HG03520 (cell line): ENCODE results near the gene ATXN7L1.

Experiments used
- ATAC-seq: cut with Tn5 transposase; IDR thresholded peaks from one replicate; pipeline ENCODE4 v1.9.1; 2021; ENCODE audit warnings: mild to moderate bottlenecking, moderate library complexity; ENCODE audit not compliant: unreplicated experiment

ATXN7L1 gene

DNA sequence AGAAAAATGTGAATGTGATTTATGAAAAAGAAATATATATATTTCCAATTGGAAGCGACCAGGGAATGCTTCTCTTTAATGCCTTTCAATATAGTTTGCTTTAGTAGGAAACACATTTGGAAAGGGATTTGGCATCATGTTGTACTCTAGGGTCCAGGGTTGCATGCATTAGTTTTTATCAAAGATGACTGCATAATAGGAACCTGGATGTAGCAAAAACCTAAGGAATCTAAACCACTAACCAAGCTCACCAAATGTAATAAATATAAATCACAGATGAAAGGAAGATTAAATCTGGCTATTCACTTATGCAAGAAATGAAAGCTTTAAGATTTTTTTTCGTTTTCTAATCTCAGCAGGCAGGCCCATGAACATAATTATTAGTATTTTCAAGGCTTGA lies 120.0 kb downstream of the ATXN7L1 start:
- no peak for ATAC-seq

DNA sequence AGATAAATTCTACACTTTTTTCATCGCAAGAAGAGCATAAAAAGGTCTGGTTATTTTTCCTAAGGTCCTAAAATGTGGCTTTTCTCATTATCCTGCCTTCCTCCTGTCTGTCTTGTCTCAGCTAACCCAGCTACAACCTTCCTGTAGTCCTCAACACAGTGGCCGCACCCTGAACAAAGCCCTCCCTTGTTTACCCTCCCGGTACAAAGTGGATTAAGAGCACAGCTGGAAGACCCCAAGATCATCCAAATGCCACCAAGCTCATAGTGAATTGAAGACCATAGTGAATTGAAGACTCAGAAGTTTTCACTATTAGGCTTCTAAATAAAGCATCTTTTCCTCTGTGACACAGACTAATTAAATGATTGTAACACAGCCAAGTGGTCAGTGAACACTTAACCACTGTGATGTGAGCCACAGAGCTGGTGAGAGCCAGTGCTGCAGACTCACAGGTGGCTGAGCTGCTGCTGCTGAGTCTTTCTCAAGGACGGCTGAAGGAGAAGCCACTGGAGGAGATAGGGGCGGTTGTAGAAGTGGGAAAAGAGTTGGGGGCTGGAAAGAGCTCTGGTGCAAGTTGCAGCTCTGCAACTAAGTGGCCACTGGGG lies 123.6 kb downstream of the ATXN7L1 start:
- ATAC-seq, result no peak

DNA sequence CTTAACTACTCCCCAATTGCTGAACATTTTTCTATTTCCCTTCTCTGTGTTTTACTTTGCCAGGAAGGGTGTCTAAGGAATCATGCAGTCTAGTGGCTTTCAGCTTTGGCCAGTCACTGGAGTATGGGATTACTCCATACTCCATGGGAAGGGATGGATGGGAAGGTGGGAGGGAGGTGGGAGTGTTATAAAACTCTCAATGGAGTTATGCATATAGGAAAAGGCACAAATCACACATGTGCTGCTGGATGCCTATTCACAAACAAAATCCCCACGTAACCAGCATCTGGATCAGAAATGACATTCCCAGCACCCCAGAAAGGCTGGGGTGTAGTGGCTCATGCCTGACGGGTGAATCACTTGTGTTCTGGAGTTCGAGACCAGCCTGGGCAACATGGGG lies 125.3 kb downstream of the ATXN7L1 start:
- no peak for ATAC-seq

DNA sequence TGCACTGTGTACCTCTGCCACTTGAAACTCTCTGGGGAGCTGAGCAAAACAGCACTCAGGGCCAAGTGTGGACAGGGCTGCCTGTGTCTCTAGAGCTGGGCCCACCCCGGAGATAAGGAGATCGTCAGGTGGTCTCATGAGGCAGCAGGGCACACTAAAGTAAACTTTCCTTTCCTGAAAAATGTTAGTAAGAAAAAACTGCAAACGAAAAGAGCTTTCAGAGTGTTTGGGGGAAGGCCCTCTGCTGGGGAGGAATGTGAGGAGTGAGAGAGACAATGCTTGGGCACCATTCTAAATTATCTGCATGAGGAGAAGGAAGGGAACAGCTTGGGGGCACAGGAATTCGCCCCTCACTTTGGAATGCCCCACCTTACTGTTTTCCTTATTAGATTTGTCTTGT lies 127.7 kb downstream of the ATXN7L1 start:
- ATAC-seq, result no peak

DNA sequence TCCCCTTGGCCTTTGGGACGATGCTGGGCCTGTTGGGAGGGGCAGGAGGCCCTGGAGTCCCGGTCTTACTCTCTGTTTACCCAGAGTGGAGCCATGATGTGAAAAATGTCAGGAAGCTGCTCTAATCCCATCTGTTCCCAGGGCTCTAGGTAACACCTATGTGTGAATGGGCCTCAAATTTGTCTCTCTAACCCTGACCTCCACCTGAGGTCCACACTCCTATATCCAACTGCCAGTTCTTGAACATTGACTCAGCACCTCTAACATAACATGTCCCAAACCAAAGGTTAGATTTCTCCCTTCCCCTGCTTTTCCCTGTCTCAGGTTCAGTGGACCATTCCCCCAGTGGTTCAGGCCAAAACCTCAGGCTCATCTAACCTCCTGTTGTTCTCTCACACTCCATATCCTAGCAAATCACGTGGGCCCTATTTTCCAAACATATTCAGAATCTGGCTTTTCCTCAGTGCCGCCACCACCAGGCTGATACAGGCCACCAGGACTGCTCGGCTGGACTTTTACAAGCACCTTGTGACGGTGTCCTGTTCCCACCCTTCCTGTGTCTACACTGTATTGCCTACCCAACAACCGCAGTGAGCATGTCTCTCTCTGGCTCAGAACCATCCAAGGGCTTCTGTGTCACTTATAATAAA lies 130.6 kb downstream of the ATXN7L1 start:
- no peak for ATAC-seq

DNA sequence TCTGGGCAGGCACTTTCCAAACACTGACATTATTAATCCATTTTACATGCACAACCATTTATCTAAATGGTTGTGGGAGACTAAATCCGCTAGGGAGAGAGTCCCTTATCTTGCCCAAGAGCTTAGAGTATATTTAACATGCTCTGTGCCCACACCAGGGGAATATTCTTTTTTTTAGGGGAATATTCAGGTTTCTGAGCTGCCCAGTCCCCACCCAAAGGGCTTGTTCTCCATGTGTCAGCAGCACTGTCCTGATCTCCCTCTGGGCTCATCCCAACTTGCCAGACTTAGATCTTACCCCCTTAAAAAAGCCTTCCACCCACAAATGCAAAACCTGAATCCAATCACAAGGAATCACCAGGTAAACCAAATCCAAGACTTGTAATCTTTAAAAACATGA lies 132.1 kb downstream of the ATXN7L1 start:
- no peak for ATAC-seq

DNA sequence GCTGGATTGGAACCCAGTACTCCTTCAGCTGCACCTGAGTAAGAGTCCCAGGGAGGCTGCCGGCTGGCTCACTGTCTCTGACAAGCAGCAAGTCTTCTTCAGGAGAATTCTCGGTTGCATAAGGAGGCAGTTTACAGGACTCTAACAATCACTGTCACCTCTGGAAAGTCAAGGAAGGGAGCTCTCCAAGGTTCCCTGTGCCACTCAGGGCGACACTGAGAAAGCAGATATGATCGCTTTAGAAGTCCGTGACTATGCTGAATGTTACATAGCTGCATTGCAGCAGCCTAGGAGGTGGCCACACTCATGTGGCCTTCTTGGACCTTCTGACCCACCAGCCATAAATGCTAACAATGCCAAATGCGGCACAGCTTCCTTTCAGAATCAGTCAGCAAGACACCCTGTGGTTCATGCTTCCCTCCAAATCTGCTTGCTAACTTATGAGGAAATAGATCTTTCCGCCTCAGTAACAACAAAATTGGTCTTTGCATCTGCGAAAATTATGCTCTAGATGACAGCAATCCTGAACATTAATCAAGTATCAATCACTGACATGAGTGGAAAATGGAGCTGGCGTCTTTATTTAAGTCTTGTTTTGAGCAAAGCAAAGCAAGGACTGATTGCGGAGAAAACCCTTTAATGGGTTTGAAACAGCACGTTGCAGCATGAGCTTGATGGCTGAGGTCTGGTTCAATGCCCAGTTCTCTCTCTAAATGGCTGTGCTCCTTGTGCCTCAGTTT lies 132.9 kb downstream of the ATXN7L1 start:
- no peak for ATAC-seq

DNA sequence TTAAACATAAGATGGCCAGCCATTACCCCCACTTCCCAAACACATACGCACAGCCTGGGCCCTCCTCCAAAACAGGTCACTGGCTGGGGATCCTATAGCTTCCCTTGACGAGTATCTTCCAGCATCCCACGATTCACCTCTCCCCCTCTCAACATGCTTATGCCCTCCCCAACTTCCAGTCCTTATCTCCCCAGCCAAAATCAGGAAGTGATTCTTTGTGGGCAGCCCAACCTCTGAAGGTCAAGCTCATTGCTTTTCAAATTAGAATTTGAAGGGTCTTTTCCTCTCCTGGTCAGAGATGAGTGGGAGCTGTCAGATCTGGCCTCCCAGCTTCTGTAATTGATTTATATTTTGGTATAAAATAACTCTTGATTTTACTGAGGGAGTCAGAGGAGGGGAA lies 133.6 kb downstream of the ATXN7L1 start:
- no peak for ATAC-seq

DNA sequence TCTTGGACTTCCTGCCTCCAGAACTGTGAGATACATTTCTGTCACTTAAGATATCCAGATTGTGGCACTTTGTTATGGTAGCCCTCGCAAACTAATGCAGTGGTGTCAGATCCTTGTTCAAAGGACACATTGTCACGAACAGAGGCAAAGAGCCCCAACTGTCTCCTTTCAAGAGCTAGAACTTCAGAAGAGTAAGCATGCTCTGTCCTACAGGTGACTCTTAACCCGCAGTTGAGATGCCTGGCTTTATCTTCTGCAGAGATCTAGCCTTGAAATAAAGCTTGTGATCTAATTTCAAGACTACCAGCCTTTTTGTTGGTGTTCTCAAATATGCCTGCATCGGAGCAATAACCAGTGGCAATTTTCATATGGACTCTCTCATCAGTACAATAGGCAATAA lies 134.4 kb downstream of the ATXN7L1 start:
- no peak for ATAC-seq

DNA sequence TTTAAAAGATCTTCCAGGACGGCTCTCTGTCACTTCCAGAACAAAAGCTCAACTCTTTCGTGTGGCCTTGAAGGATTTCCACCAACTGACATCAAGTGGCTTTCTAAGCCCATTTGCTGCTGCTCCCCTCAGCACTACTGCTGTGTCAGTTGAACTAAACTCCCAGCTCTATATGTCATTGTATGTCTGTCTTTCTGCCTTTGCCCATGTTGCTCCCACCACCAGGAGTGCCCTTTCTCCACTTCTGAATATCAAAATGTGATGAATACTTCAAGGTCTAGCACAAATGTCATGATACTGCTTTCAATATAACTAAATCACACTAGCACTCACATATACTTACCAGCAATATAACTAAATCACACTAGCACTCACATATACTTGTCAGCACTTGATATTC lies 138.3 kb downstream of the ATXN7L1 start:
- ATAC-seq, result no peak

DNA sequence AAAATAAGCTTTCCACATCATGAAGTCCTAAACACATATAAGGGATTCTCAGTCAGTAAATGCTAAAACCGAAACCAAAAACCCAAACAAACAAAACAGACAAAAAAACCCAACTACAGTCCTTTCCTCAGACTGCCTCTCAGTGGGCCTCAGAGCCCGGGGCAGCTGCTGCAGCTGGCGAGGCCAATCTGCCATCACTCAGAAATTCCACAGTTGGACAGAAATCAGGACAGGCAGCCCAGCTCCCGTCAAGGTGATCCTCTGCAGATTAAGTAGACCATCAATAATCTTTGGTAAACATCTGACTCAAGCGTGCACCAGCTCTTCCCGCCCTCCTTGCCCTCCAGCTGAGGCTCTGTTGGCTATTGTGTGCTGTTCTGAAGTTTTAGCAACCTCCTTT lies 142.2 kb downstream of the ATXN7L1 start:
- ATAC-seq, result no peak

DNA sequence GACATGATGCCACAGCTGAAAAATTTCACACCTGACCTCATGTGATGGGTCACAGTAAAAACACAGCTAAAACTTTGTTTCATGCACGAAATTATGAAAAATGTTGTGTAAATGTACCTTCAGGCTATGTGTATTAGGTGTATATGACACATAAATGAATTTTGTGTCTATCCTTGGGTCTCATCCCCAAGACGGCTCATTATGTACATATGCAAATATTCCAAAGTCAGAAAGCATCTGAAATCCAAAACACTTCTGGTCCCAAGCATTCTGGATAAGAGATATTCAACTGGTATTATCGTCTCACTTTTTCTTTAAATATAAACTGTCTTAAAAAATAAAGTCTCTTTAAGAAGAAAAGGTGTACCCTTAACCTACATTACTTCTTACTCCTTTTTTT lies 145.4 kb downstream of the ATXN7L1 start:
- no peak for ATAC-seq

DNA sequence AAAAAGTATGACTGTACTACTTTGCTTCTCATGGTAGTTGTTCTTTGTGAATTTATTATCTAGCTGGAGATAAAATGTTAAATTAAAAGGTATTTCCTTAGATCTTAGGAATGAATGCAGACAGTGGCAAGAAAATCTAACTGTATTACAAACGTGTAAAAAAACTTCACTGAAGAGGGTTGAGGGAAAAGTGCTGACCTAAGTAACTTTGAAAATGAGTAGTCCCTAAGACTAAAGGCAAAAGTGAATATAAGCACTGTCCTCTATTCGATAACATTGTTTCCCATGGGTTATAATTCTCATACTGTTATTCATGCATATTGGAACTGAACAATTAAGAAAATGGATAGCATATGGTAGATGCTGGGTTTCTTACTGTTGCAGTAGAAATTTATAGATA lies 148.4 kb downstream of the ATXN7L1 start:
- ATAC-seq, result no peak

DNA sequence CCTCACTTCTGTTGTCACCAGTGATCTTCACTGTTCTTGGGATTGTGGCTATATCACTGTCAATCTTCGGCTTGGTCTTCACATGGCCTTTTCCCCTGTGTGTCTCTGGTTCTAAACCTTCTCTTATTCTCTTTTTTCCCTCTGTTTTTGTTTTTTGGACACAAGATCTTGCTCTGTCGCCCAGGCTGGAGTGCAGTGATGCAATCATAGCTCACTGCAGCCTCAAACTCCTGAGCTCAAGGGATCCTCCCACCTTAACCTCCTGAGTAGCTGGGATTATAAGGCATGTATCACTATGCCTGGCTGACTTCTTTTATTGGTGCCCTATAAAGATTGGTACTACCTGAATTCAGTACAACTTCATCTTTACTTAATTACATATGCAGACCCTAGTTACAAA lies 151.7 kb downstream of the ATXN7L1 start:
- no peak for ATAC-seq

DNA sequence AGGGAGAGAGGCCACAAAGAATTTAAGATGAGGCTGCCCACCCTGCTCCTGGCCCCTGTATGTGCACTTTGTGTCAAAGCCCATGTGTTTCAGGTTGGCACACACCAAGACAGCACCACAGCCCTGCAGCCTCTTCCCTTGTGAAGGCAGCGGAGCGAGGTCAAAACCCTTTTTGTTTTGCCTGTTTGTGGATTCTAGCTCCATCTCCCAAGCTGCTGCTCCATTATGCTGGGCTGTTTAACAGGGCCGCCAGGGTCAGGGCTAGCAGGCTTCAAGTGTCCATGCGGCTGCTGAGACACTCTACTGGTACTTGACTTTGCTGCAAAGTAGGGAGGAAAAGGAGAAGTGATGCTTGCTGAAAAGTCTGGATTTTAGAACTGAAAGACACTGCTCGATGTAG lies 152.8 kb downstream of the ATXN7L1 start:
- ATAC-seq, result no peak

DNA sequence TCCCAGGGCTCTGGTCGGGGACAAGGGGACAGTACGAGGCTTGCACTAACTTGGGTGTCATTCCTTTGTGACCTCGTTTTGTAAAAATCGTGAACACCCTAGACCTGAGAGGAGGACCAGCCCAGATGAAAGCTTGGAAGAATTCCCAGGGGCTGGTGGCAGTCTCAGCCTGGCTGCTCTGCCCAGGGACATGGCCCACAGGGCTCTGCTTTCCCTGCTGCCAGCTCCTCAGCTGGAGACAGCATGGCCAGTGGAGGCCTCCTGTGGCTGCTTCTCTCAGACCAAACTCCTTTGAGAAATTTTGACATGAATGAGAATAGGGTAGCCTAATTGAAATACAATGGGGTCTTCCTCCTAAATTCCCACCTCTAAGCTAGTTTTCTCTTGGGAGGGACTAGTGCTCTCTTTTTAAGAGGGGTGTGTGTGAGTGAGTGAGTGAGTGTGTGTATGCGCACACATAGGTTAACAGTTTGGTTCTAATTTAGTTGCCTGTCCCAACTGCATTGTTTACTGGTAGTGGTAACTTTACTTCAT lies 154.8 kb downstream of the ATXN7L1 start:
- ATAC-seq, result no peak

DNA sequence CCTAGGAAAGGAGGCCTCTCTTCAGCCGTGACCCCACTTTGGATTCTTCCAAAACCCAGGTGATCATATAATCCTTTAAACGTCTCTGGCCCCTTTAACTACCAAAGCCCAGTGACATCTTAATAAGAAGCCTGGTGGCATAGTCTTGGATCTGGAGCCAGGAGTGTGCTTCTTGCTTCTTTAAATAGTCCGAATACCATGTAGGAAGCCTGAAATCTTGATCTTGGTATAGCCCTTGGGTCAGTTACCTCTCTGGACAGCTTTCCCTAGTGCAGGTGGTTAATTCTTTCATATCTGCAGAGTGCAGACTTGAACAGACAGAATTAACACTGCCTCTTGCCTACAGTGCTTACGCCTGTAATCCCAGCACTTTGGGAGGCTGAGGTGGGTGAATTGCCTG lies 156.5 kb downstream of the ATXN7L1 start:
- ATAC-seq, result no peak

DNA sequence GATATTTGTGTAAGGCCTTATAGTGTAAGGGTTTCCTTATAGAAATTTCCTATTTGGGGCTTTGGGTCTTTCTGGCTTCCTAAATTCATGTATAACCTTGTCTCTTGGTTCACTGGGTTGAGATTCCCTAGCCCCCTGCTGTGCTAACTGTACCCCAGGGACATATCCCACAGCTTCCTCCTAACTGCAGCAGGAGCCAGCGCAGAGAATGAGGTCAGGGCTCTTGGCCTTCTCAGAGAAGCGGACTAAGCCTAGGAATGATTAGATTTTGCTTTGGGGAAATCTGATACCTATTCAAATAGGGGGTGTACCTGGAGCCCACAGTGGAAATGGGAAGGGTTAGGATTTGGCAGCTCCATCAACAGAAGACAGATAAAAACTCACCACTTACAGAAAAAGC lies 157.0 kb downstream of the ATXN7L1 start:
- ATAC-seq, result no peak

DNA sequence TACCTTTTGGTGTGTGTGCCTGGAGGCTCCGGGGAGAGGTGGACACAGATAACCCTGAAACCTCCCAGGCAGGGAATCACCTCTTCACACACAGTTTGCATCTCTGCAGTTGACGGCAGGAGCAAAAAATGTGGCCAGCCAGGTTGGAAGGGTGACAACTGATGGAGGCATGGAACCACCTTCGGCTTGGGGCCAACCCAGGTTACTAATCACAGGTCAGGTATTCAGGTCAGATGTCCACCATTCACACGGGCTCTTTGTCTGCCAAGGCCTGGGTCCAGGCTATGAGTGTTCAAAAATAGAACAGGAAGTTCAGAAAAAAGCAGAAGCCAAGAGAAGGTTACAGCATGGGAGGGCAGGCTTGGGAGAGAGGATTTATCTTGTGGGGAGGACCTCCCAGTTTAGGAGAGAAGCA lies 157.9 kb downstream of the ATXN7L1 start:
- ATAC-seq, result no peak

DNA sequence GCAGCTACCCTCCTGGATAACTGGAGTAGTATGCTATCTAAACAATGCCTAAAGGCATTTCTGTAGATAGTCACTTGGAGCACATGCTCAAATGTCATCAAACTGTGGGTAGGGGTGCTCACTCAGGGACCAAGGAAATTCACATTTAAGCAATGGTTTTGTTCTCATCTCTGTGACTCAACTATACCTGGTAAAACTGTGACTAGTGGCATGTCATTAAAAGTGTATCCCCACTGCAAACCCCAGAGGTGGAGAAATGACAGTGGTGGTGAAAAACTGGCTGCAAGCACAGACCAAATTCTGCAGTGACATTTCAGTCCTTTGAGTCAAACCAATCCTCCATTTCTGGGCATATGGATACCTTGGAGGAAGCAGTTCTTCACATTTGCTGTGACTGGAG lies 160.9 kb downstream of the ATXN7L1 start:
- no peak for ATAC-seq

DNA sequence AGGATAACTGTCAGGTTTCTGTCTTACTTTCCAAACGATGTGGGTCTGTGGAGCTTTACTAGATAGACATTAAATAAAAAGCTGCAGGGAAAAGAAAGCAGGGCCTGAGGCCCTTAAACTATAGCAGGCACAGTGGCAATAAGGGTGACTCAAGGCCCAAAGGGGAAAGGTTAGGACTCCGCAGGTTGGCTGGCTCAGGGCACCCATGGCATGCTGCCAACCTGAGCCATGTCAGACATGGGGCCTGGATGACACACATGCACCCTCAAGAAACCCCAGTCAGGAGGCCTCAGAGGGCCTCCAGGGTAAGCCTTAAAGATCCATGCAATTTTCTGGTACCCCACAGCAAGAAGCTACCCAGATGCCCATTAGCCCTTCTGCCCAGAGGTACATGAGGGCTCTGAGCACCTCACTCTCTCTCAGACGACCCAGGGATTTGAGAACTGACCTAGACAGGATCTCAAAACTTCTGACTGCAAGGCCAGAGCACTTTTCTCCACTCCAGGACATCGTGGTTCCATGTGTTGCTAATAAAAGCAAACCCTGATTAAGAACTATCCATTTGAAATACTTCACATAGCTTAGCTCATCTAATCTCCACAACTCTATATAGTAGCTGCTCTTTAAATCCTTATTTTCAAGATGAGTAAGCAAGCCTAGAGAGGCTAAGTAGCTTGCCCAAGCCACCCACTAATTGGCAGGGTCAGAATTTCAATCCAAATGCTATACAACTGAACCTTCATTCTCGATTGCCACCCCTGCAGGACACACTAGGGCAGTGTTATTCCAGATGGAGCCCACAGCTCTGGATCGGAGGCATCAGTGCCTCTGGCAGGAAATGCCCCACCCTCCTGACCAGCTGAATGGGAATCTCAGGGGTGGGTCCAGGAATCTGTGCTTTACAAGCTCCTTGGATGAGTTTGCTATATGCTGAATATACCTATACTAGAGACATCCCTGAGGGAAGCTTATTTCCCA lies 162.6 kb downstream of the ATXN7L1 start:
- ATAC-seq, result no peak
